CD4-positive, alpha-beta T cell treated with Interferon alpha-2 for 1 hour (primary cell): Measurements from ENCODE around the gene C6orf52.
A peak's percentile ranks its signal among the peaks of the same experiment; 100 is the strongest.
"Not testable (repeated sequence)": the region's sequence is repeated elsewhere in the genome, so short reads cannot be mapped to it uniquely, and the experiment has no call there.

ENCODE experiments used
- DNase-seq, 2 donors: peaks; one replicate each; pipeline ENCODE4 v3.0.0-alpha.2; 2020 to 2022

The C6orf52 gene

GRCh38 chr6:10695086-10695657, 756 bp upstream of the C6orf52 start:
- no peak for DNase-seq

DNA sequence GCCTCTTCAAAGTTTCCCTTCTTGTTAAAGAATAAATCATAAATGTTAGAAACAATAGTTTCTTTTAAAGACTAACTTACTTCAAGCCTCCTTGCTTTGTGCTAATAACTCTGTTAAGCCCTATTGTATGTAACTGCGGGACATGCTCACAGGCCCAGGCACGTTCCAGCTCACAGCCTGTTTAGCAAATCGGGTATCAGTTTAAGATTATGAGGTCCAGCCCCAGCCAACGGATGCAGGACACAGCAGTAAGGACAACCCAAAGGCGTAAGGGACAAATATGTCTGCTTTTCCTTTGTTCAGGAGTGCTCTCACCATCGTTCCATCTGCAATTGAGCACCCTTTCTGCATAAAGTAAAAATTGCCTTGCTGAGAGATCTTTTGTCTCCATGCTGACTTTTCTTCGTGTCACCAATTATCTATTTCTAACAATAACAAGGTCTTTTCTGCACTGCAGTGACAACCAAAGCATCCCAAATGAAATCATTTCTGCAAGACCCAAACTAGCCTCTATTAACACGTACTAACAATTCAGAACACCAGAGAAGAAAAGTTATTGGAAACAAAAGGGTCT, 1.4 kb downstream of the C6orf52 start:
- DNase-seq = no peak

DNA sequence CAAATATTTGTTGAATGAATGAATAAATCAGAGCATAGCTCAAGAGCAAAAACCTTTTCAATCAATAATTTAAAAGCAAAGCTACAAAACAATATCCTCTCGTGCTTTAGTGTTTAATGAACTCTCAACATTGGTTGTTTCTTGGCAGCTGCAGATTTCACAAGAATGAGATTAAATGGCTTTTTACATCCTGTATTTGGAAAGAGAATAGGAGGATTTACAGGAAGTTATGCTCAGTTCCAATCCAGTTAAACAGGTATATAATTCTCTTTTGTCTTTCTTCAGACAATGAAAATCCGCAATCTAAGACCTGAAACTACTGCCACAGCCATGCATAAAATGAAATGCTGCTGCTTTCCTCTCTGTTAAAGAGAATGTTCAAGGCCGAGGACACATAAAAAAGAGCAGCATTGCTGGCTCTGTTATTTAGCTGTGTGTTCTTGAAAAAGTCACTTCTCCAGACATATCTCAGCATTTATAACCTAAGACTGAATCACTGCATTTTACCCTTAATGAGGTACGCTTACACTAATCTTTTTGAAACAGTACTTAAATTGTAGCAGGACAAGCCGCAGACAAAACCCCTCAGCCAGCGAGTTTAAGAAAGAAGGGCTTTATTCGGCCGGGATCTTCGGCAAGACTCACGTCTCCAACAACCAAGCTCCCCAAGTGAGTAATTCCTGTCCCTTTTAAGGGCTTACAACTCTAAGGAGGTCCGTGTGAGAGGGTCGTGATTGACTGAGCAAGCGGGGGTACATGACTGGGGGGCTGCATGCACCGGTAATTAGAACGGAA, 3.6 kb downstream of the C6orf52 start:
- DNase-seq = no peak

DNA sequence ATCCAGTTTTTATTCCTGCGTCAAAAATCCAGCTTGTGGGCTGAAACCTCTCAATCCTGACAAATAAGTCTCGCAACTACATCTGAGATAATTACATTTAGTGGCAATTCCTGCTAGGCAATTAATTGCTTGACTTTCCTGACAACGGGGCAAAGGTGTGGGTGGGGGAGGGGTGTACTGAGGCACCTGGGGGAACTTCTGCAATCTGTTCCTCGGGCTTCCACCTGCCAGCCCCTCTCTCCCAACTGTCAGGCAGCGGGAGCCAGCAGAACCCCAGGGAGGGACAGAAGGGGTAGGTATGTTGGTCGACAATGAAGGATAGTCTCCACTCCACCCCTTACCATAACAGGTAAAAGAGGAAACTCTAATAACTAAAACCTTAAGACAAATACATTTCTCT, 6.8 kb downstream of the C6orf52 start:
- no peak for DNase-seq

DNA sequence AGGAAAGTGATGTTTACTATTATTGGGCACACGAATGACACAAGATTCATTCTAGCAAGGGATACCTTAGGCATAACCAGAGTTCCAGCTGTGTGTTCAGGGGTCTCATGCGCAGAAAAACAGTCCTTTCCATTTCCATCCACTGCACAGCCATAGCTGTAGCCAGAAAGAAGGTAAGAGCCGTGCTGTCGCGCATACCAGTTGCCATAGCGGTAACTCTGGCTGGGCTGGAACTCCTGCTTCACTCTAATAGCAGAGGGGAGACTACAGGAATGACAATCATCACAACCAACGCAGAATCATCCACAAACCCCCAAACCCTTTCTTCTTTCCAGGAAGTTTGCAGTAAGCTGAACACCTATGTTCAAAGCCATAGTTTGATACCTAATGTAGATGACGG, 7.5 kb downstream of the C6orf52 start:
- no peak for DNase-seq

DNA sequence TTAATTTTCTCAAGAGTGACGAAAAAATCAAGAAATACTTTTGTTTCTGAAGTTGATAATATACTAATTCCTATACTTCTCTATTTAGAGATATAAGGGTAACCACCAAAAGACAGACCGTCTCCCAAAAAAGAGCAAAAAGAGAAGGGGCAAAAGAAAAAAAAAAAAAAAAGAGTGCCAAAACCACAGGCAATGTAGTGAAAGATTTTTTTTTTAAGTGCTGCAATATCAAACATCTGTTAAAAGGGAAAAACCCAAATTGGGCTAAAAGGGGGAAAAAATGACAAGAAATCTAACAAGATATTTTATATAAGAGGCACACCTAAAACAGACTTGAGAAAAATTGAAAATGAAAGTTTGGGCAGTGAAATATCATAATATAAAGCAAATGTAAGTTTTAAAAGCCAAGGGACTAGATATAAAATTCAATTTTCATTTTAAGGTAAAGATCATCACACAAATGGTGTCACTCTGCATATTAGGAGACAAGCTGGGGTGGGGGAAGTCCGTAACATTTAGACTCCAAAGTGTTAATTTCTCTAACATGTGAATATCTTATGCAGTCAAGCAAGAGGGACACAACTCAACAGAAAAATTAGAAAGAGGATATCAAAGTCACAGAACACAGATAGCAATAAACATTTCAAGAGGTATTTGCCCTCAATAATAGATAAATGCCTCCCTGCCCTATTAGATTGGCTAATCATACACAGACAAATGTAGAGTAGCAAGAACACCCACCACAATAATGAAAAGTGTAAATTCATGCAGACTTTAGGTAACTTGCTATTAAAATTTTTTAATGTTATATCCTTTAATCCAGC, 9.1 kb downstream of the C6orf52 start:
- DNase-seq = no peak

GRCh38 chr6:10684618-10685017, 9.8 kb downstream of the C6orf52 start:
- DNase-seq = no peak

- DNase-seq = no peak
These were observed 11.9 kb downstream of the C6orf52 start for GRCh38 chr6:10682355-10682988.

- no peak for DNase-seq
These were observed 12.6 kb downstream of the C6orf52 start for GRCh38 chr6:10681795-10682194.

GRCh38 chr6:10678456-10678855, 16.0 kb downstream of the C6orf52 start:
- no peak for DNase-seq

GRCh38 chr6:10676403-10676802, 18.0 kb downstream of the C6orf52 start:
- DNase-seq = no peak

DNA sequence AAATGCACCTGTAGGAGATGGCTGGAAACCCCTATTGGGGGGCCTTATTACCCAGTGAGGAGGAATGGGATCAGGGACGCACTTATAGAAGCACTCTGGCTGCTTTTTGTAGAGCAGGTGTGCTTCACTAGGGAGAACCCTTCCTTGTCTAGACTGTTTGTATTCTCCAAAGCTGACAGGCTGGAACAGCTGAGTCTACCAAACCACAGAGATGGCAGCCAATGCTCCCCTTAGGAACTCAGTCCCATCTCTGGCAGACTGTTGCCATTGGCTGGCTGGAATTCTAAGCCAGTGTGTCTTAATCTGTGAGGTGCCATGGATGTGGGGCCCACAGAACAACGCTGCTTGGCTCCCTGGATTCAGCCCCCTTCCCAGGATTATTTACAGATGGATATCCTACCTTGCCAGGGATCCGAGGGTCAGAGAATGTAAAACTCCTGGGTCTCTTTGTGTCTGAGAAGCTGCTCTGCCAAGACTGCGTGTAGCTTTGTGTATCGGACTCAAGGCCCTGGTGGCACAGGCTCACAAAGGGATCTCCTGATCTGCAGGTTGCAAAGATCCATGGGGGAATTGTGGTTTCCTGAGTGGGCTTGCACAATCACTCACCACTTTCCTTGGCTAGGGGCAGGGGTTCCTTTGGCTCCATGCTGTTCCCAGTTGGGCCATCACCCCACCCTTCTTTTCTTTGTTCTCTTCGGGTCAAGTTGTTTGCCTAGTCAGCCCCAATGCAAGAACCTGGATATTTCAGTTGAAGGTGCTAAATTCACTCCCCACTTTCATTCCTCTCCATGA, 26.1 kb downstream of the C6orf52 start:
- DNase-seq = no peak

DNA sequence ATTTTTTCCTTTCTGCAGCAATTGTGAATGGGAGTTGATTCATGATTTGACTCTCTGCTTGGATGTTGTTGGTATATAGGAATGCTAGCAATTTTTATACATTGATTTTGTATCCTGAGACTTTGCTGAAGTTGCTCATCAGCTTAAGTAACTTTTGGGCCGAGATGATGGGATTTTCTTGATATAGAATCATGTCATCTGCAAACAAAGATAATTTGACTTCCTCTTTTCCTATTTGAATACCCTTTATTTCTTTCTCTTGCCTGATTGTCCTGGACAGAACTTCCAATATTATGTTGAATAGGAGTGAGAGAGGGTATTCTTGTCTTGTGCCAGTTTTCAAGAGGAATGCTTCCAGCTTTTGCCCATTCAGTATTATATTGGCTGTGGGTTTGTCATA, 28.8 kb downstream of the C6orf52 start:
- not testable (repeated sequence) for DNase-seq

GRCh38 chr6:10662742-10663141, 31.7 kb downstream of the C6orf52 start:
- DNase-seq = no peak

DNA sequence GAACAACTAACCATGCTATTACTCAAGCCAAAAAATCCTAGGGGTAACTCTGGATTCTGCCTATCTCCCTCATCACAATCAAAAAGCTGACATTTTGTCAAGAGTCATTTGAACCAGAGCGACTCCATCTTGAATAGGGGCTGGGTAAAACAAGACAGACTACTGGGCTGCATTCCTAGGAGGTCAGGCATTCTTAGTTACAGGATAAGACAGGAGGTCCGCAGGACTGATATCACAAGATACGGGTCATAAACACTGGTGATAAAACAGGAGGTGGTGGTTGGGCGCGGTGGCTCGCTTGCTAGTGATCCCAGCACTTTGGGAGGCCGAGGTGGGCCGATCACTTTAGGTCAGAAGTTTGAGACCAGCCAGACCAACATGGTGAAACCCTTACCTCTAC, 32.2 kb downstream of the C6orf52 start:
- no peak for DNase-seq

DNA sequence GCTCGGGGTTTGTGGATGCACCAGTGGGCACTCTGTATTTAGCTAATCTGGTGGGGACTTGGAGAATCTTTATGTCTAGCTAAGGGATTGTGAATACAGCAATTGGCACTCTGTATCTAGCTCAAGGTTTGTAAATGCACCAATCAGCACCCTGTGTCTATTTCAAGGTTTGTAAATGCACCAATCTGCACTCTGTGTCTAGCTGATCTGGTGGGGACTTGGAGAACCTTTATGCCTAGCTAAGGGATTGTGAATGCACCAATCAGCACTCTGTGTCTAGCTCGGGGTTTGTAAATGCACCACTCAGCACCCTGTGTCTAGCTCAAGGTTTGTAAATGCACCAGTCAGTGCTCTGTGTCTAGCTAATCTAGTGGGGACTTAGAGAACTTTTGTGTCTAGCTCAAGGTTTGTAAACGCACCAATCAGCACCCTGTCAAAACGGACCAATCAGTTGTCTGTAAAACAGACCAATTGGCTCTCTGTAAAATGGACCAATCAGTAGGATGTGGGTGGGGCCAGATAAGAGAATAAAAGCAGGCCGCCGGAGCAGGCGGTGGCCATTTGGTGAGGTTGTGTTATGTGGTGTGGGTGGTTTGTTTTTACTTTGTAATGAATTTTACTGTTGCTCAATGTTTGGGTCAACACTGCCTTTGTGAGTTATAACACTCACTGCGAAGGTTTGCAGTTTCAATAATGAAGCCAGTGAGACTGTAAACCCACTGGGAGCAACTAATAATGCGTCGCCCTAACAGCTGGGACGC, 33.8 kb downstream of the C6orf52 start:
- peak in 1 of 2 donors; percentile 7 for DNase-seq

DNA sequence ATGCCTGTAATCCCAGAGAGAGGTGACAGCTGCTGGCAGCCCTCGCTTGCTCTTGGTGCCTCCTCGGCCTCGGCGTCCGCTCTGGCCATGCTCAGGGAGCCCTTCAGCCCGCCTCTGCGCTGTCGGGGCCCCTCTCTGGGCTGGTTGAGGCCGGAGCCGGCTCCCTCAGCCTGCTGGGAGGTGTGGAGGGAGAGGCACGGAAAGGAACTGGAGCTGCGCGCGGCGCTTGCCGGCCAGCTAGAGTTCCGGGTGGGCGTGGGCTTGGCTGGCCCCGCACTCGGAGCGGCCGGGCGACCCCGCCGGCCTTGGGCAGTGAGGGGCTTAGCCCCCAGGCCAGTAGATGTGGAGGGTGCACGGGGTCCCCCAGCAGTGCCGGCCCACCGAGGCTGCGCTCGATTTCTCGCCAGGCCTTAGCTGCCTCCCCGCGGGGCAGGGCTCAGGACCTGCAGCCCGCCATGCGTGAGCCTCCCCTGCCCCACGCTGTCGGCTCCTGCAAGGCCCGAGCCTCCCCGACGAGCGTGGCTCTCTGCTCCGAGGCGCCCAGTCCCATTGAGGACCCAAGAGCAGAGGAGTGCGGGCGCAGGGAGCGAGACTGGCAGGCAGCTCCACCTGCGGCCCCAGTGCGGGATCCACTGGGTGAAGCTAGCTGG, 34.6 kb downstream of the C6orf52 start:
- DNase-seq = no peak

DNA sequence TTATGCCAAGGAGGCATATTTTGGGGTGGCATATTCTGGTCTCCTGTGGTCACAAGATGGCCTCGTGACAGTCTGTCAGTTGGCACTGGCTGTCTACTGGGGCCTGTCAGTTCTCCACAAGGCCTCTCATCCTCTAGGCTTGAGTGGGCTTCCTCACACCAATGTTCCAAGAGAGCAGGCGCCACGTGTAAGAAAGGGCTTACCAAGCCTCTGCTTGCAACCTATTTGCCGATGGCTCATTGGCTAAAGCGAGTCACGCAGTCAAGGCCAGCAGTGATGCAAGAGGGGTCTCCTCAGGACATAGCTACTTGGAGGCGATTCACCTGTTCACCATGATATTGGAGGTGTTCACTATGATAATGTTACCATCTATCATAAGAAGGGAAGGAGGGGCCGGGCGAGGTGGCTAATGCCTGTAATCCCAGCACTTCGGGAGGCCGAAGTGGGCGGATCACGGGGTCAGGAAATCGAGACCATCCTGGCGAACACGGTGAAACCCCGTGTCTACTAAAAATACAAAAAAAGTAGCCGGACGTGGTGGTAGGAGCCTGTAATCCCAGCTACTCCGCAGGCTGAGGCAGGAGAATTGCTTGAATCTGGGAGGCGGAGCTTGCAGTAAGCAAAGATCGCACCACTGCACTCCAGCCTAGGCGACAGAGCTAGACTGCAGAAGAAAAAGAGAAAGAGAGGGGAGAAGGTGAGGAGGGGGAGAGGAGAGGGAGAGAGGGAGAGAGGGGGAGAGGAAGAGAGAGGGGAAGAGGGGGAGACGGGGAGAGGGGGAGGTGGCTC, 35.3 kb downstream of the C6orf52 start:
- no peak for DNase-seq

DNA sequence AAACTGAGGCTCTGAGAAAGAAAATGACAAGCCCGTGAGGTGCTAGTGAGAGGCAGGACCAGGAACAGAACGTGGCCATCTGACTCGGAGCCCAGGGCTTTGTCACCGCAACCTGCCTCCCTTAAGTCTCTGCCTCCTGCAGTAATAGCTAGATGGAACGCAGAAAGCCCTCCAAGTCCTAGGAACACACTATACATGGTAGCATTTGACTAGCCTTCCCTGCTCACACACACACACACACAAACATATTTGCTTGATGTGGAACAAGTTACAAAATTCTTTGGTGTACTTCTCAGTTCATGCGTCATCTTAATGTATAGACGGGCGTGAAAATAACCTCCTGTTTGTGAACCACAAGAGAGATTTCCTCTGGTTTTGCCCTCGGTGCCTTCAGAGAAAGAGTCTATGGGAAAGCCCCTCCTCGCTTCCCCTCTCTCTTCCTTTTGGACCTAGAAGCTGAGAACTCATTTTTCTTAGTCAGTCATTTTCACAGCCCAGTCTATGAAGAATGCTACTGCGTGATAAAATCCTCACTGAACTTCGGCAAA, 38.8 kb downstream of the C6orf52 start:
- DNase-seq = peak; percentile 32 to 46

GRCh38 chr6:10644225-10644624, 50.2 kb downstream of the C6orf52 start:
- no peak for DNase-seq
